Erythroblast (primary cell): ENCODE data around the gene MYO1G.
A peak's percentile ranks its signal among the peaks of the same experiment; 100 is the strongest.

Experiments used
- DNase-seq, 2 experiments: peaks; one replicate each; lab custom pipeline; 2025; lab: John Stamatoyannopoulos, UW
- GATA1 ChIP-seq: IDR thresholded peaks from 2 replicates; pipeline ENCODE4 v1.6.1; 2011; ENCODE audit warnings: low read depth, mild to moderate bottlenecking, control low read depth, low read length, moderate library complexity
- POLR2A ChIP-seq: IDR thresholded peaks from 2 replicates; pipeline ENCODE4 v1.6.1; 2011; ENCODE audit warnings: mild to moderate bottlenecking, low read length

Gene MYO1G

DNA sequence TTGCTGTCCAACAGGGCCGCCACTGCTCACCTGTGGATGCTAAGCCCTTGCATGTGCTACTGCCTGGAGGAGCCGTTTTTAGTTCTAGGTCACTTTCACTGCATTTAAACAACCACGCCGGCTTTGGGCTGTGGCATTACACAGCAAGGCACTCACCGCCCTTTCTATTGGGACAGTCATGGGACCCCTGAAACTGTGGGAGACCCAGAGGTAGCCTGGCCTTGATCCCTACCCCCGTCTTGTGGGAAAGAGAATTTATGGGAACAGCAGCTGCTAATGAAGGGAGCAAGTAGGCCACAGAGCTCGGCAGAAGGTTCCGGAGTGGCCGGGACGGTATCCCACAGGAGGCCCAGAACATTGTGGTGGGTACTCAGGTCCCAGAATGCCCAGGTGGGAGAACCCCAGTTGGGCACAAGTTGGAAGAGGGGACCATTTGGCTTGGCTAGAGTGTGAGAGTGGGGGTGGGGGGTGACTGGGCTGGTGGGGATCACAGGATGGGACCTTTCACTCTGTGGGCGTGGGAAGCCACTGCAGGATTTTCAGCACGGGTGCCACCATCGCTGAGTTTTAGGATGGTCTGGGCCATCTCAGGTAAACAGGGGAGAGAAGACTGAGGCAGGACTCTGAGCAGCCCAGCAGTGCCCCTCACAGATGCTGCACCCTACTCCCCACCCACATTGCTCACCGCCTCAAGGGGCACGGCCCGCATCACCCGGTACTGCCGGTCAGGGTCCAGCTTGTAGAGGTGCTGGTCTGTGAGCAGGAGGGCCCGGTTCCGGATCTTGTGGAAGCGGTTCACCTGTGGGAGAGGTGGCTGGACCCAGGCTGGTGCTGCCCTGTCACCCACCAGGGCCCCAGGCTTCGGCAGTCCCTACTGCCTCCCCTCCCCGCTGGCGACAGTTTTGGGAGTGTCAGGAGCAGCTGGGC, 15.2 kb downstream of the MYO1G start:
- no peak for TF ChIP-seq GATA1
- TF ChIP-seq POLR2A, result no peak
- no peak for DNase-seq

DNA sequence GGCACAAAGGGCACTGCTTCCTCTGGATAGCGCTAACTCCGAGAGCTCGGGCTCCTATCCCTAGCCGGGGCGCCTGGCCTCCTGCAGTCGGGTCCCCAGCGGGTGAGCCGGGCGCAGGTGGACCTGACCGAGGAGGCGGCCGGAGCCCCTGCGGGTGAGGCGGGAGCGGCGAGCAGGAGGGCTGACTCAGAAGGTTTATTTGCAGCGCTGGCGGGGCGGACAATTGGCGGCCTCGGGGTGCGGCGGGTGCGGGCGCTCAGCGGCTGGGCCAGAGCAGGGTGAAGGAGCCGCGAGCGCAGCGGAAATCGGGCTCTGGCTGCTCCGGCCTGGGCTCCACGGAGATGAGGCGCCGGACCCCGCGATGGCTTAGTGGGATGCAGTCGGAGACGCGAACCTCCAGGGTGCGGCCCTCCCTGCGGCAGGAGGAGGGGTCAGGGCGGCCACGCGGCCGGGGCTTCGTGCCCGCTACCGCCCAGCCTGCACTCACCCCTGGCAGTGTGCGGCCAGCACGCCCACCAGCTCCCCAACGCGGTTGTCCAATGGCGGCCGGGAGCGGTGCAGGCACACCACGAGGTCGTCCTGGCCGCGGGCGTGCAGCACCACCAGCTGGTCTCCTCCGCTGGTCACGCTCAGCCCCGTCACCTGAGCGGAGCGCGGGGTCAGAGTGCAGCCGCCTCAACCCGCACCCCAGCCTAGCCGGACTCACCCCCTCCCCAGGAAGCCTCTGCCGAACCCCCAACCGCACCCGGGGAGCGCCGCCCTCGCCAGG, 16.1 kb downstream of the MYO1G start:
- no peak for DNase-seq
- TF ChIP-seq GATA1 (no peak), POLR2A (no peak)

DNA sequence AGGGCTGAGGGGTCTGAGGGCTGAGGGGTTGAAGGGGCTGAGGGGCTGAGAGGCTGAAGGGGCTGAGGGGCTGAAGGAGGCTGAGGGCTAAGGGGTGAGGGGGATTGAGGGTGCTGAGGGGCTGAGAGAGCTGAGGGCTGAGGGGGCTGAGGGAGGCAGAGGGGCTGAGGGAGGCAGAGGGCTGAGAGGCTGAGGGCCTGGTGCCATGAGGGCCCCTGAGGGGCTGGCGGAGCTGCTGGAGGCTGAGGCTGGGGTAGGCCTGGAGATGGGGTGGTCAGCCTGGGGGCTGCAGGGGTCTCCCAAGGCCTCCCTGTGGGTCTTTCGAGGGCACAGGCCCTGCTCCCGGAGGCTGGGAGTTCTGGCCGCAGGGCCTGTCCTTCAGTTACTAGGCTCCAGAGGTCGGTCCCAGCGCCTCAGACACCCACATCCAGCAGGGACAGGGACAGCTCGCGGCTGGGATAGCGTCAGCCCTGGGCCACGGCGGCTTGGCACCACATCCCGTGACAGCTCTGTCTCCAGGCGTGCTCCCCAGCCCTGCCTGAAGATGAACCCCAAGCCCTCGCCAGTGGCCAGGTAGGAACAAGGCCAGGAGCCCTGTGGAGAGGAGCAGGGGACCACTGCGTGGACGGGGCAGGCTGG, 16.9 kb downstream of the MYO1G start:
- TF ChIP-seq POLR2A (no peak), GATA1 (no peak)
- DNase-seq, result no peak

DNA sequence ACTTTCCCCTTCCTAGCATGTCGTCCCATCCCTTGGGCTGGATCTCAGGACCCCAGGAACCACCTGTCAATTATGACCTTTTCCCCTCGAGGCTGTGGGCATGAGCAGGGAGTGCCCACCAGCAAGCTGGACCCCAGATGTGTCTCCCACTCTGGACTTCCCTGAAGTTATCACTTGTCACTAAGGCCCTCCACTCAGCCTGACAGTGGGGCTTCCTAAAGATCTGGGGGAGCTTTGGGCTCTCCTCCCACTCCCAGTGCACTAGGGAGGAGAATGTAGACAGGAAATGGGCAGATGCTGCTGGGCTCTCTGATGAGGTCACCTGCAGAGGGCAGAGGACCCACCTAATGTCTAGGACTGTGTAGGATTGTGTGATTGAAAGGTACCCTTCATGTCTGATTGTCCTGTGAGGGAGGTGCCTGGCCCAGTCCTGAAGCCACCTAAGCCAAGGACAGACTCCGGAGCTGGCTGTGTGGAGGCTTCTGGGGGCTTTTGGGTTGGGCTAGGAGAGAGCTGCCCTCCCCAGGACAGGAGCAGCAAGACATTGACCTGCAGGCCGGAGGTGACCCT, 18.7 kb downstream of the MYO1G start:
- TF ChIP-seq POLR2A, result no peak
- TF ChIP-seq GATA1, result no peak
- no peak for DNase-seq

DNA sequence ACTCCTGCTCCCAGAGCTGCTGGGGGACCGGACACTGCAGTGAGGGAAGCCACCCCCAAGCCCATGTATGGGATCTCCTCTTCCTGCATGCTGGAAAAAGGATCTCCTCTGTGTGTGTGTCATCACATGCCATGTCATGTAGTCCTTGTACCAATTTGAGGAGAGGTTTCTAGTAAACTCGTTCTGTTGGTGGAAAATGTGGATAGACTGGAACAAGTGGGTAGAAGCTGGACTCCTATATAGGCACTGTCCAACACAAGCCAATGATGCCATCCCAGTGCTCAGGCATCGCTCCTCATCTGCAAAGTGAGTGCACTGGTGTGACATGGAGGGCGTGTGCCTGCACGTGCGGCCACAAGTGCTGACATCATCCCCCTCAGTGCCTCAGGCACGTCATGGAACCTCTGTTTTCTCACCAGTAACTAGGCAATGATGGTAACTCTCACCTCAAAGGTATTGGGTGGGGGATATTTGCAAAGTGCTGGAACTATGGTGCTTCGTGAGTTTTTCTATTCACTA, 19.3 kb downstream of the MYO1G start:
- peak; percentile 37 to 60 for DNase-seq
- no peak for TF ChIP-seq POLR2A

DNA sequence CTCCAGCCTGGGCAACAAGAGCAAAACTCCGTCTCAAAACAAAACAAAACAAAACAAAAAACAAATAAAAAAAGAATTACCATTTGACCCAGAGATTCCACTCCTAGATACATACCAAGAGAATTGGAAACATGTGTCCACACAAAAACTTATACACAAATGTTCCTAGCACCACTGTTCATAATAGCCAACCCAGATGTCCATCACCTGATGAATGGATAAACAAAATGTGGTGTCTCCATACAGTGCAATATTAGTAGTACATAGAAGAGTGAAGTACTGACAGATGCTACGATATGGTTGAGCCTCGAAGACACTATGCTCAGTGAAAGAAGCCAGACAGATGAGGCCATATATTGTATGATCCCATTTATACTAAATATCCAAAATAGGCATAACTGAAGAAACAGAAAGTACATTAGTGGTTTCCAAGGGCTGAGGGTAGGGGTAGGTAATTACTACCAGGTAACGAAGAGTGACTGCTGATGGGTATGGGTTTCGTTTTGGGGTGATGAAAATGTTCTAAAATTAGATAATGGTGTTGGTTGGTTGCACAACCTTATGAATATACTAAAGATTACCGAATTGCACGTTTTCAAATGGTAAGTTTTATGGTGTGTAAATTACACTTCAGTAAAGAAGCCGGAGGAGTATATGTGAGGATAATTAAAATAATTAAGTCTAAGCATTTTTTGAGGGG, 20.0 kb downstream of the MYO1G start:
- TF ChIP-seq GATA1, result no peak
- TF ChIP-seq POLR2A, result no peak
- DNase-seq, result no peak

DNA sequence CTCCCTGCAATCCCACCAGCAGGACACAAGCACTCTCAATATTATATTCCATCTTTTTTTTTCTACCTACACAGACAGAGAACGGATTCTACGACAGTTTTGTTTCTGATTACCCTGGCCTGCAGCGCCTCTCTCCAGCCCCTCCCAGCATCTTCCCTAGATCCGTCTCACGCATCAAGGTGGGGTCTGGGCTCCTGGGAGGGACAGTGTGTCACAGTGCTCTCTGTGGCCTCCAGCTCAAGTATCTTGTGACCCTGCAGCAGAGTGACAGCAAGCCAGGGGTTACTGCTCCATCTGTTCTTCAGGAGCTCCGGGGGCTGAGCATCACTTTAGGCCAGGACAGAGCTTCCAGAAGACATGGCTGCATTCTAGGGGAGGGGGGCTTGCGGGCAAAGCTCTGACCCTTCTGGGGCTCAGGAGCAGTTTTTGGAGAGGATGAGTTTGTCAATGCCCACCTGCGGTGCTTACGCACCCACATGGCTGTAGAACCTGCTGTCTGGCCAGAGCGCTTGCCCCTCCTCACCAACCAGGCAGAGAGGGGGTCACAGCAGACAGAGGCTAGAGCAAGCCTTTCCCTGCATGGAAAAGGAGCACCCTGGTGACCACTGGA, 22.6 kb downstream of the MYO1G start:
- DNase-seq, result no peak
- TF ChIP-seq POLR2A (no peak), GATA1 (no peak)

DNA sequence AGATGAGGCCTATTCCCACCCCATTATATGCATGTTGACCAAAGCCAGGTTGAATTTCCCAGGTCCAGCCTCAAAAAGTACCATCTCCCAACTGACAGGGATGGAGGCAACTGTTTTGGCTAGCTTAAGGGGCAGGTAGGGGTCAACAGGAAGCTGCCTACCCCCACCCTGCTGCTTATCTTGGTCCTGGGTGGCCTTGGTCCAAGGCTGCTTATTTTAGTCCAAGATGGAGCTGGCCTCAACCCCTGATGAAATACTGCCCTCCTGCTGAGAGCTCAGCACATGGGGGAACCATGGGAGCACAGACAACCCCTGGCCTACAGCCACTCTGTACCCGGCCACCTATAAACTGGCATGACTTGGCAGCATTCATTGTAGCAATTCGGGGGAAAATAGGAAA, 23.1 kb downstream of the MYO1G start:
- DNase-seq, result no peak
- TF ChIP-seq POLR2A (no peak), GATA1 (no peak)

DNA sequence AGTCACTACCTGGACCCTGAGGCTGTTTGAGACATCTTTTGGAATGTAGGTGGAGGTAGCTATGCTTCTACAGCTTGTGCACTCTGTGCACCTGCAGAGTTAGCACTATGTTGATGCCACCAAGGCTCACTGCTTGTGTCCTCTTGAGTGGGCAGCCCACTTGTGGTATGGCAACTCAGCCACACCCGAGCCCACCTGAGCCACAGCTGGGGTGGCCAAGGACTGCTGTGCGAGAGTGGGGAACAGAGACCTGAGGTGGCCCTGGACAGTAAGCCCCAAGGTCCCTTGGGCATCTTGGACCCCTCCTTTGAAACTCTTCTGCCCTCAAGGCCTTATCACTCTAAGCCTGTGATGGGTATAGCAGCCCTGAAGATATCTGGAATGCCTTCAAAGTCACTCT, 25.7 kb downstream of the MYO1G start:
- no peak for DNase-seq
- TF ChIP-seq GATA1 (no peak), POLR2A (no peak)

DNA sequence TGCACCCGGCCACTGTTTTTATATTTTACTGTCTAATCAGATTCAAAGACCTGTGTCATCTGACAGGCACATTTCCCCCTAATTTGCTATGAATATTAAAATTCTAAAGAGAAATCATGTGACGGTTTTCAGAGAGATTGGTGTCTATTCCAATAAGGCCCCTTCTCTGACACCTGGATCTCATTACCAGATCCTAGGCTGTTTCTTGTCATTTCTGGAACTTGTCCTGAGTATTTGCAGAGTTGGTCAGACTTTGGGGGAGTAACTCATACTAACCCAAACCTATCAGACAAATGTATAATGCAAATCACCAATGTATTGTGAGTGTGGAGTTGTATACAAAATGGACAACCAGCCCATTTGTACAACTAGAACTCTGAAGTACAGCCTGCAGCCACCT, 29.5 kb downstream of the MYO1G start:
- no peak for DNase-seq
- TF ChIP-seq GATA1 (no peak), POLR2A (no peak)

DNA sequence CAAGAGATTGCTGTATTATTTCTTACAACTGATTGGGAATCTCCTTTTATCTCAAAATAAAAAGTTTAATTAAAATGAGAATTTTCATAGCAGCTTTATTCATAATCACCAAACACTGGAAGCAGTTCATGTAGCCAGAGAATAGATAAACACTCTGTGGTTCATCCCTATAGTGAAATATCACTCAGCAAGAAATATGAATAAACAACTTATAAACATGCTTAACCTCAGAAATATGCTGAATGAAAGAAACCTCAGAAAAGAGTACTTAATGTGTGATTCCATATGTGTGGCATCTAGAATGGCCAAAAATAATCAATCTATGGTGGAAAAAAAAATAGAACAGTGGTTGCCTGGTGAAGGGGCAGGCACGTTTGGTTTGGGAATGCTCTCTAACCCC, 33.3 kb downstream of the MYO1G start:
- DNase-seq, result no peak
- TF ChIP-seq POLR2A (no peak), GATA1 (no peak)

DNA sequence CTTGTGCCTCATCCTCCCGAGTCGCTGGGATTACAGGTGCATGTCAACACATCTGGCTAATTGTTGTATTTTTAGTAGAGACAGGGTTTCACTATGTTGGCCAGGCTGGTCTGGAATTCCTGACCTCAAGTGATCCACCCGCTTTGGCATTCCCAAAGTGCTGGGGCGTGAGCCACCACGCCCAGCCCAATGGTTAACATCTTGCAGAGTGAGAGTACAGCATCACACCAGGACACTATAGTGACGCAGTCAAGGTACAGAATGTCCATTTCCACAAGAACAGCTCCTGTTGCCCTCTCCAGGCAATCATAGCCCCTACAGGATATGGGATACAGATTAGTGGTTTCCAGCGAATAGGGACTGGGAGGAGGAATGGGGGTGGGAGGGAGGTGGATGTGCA, 34.0 kb downstream of the MYO1G start:
- no peak for TF ChIP-seq GATA1
- TF ChIP-seq POLR2A, result no peak
- no peak for DNase-seq

DNA sequence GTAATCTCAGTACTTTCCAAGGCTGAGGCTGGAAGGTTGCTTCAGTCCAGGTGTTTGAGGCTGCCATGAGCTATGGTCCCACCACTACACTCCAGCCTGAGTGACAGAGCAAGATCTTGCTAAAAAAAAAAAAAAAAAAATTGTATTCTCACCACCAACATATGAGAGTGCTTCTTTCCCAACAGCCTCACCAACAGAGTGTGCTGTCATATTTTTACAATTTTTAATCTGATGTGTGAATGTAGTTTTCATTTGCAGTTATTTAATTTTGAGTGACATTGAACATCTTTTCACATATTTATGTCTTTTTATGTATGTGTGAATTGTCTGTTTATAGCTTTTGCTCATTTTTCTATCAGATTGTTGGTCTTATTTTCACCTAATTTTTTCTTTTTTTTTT, 35.2 kb downstream of the MYO1G start:
- DNase-seq, result no peak
- TF ChIP-seq POLR2A, result no peak
- no peak for TF ChIP-seq GATA1
